Neutrophil (primary cell): ENCODE results near the gene MEGF6.

Experiments used
- H3K27ac ChIP-seq: fragments of 200-600 bp; sonication (generic); 2 replicates; pipeline ENCODE4 v1.5.1; 2016; ENCODE audit warnings: mild to moderate bottlenecking, moderate library complexity
- H3K27me3 ChIP-seq: fragments of 200-600 bp; sonication (generic); 2 replicates; pipeline ENCODE4 v1.6.0; 2016; ENCODE audit warnings: mild to moderate bottlenecking
- H3K36me3 ChIP-seq: fragments of 200-600 bp; sonication (generic); 2 replicates; pipeline ENCODE4 v1.5.1; 2017
- H3K4me1 ChIP-seq, 2 experiments: fragments of 200-600 bp in 1 of 2; sonication (generic) in 1 of 2; 1 replicate in 1 of 2; 2 replicates in 1 of 2; pipeline versions ENCODE4 v1.5.1 to v1.6.1; 2013 to 2016; ENCODE audit warnings: low read depth in 1 of 2, low read length in 1 of 2, mild to moderate bottlenecking in 1 of 2, moderate library complexity in 1 of 2; ENCODE audit not compliant: control insufficient read depth in 1 of 2, insufficient read depth in 1 of 2
- H3K4me3 ChIP-seq, 2 experiments: fragments of 200-600 bp in 1 of 2; sonication (generic) in 1 of 2; 1 replicate in 1 of 2; 2 replicates in 1 of 2; pipeline ENCODE4 v1.5.1; 2013 to 2016; ENCODE audit warnings: low read depth in 1 of 2, low read length in 1 of 2, mild to moderate bottlenecking in 1 of 2, moderate library complexity in 1 of 2
- H3K9me3 ChIP-seq: fragments of 200-600 bp; sonication (generic); 2 replicates; pipeline ENCODE4 v1.5.1; 2016
- TF ChIP-seq, protein P1 (sequence below): fragments of 200-600 bp; sonication (generic); IDR thresholded peaks from 2 replicates; pipeline ENCODE4 v1.5.1; 2016; ENCODE audit warnings: antibody characterized with exemption

The MEGF6 gene

DNA sequence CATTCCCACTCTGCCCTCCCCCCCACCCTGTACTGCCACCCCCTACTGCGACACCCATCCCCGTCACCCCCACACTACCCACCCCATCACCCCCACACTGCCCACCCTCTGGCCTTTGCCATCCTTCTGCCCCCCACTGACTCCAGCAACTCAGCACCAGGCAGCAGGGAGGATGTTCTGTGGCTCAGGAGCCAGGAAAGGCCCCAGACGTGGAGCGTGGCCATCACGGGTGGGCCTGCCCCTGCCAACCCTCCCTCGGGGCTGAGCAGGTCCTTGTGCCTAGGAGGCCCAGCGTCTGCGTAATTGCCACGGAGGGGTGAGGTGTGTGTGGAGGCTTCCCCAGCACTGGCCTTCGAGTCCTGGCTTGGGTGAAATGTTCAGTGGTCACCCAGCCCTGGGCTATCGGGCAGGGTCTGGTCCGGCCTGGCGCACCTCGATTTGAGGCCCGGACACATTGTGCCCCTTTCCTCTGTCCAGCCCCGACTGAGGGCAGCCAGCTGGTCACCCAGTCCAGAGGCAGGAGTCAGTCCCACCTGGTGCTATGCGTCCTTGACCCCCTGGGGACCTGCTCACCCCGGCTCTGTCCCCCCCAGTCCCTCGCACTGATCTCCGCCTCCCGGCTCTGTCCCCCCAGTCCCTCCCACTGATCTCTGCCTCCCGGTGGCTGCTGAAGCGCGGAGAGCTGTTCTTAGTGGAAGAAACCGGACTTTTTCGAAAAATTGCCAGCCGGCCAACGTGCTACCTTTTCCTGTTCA is 133.9 kb downstream of the MEGF6 start:
- Histone ChIP-seq H3K36me3 (no peaks in the 10 kb centered on the region), H3K4me1 (no peaks in the 10 kb centered on the region), H3K4me3 (no peak overlapping the region), H3K9me3 (no peaks in the 10 kb centered on the region), H3K27me3 (peaks cover 12% of the 10 kb centered on the region), H3K27ac (no peak overlapping the region)
- TF ChIP-seq, protein P1, sequence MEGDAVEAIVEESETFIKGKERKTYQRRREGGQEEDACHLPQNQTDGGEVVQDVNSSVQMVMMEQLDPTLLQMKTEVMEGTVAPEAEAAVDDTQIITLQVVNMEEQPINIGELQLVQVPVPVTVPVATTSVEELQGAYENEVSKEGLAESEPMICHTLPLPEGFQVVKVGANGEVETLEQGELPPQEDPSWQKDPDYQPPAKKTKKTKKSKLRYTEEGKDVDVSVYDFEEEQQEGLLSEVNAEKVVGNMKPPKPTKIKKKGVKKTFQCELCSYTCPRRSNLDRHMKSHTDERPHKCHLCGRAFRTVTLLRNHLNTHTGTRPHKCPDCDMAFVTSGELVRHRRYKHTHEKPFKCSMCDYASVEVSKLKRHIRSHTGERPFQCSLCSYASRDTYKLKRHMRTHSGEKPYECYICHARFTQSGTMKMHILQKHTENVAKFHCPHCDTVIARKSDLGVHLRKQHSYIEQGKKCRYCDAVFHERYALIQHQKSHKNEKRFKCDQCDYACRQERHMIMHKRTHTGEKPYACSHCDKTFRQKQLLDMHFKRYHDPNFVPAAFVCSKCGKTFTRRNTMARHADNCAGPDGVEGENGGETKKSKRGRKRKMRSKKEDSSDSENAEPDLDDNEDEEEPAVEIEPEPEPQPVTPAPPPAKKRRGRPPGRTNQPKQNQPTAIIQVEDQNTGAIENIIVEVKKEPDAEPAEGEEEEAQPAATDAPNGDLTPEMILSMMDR: no peak

DNA sequence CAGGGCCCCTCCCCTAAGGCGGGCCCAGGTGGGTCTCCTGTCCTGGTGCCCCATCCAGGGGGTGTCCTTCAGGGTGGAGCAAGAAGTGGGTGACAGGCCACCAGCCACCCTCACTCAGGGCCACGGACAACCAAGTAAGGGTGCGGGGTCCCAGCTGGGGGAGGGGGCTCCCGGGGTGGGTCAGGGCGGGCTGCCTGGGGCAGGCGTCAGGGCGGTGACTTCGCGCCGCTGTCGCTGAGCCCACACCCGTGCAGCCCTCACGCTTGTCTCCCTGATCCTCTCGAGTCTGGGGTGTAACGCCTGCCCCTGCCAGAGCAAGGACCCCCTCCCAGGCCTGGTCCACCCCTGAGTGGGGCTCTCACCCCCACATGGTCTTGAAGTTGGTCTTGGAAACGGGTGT is 134.6 kb downstream of the MEGF6 start:
- Histone ChIP-seq H3K9me3 (no peaks in the 10 kb centered on the region), H3K27ac (no peak overlapping the region), H3K4me3 (no peak overlapping the region), H3K4me1 (no peaks in the 10 kb centered on the region), H3K27me3 (peaks cover 4% of the 10 kb centered on the region), H3K36me3 (no peaks in the 10 kb centered on the region)
- TF ChIP-seq, protein P1: no peak

- Histone ChIP-seq H3K9me3 (no peaks in the 10 kb centered on the region), H3K4me3 (no peak overlapping the region), H3K36me3 (no peaks in the 10 kb centered on the region), H3K27ac (no peak overlapping the region), H3K27me3 (no peaks in the 10 kb centered on the region), H3K4me1 (no peaks in the 10 kb centered on the region)
- TF ChIP-seq, protein P1: no peak
These were observed 135.3 kb downstream of the MEGF6 start for GRCh38 chr1:3475839-3476573.

DNA sequence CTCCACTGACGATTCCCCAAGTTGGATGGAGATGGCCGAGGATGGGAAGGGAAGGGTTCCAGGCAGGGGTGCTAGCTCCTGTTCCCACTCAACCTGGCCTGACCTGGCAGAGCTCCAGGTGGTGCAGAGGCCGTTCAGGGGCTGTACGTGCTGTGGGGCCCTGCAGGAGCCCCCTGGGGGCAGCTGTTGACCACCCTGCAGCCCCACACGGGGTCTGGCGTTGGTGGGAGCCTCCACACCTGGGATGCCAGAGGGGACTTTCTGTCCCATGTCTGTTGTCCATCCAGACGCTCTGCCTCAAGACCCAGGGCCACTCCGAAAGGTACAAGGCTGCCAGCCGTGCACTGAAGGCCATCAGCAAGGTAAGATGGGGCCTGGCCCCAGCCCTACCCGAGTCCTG is 136.9 kb downstream of the MEGF6 start:
- Histone ChIP-seq H3K4me1 (no peaks in the 10 kb centered on the region), H3K4me3 (no peak overlapping the region), H3K9me3 (no peaks in the 10 kb centered on the region), H3K36me3 (no peaks in the 10 kb centered on the region), H3K27me3 (no peaks in the 10 kb centered on the region), H3K27ac (no peak overlapping the region)
- TF ChIP-seq, protein P1: no peak

DNA sequence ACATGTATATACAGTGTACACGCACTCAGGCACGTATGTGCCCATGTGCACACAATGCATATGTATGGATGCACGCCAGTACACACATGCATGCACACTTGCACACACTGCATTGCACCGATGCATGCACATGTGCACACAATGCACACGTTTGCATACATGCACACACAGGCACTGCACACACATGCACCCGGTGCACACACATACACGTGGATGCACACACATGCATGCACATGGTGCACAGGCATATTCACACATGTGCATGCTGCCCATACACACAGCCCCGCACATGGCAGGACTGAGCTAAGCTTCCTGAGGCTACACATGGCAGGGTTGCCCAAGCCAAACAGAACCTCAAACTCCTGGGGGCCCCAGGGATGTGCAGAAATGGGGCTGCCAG is 137.3 kb downstream of the MEGF6 start:
- no peaks in the 10 kb centered on the region for H3K36me3 ChIP-seq
- TF ChIP-seq, protein P1: no peak
- no peaks in the 10 kb centered on the region for H3K9me3 ChIP-seq
- no peaks in the 10 kb centered on the region for H3K4me1 ChIP-seq
- H3K27me3 ChIP-seq: no peaks in the 10 kb centered on the region
- no peak overlapping the region for H3K27ac ChIP-seq
- no peak overlapping the region for H3K4me3 ChIP-seq
